ENCODE results near the gene RAB39B.
"Not testable (repeated sequence)": the region's sequence is repeated elsewhere in the genome, so short reads cannot be mapped to it uniquely, and the experiment has no call there.

The RAB39B gene, protein sequence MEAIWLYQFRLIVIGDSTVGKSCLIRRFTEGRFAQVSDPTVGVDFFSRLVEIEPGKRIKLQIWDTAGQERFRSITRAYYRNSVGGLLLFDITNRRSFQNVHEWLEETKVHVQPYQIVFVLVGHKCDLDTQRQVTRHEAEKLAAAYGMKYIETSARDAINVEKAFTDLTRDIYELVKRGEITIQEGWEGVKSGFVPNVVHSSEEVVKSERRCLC

DNA sequence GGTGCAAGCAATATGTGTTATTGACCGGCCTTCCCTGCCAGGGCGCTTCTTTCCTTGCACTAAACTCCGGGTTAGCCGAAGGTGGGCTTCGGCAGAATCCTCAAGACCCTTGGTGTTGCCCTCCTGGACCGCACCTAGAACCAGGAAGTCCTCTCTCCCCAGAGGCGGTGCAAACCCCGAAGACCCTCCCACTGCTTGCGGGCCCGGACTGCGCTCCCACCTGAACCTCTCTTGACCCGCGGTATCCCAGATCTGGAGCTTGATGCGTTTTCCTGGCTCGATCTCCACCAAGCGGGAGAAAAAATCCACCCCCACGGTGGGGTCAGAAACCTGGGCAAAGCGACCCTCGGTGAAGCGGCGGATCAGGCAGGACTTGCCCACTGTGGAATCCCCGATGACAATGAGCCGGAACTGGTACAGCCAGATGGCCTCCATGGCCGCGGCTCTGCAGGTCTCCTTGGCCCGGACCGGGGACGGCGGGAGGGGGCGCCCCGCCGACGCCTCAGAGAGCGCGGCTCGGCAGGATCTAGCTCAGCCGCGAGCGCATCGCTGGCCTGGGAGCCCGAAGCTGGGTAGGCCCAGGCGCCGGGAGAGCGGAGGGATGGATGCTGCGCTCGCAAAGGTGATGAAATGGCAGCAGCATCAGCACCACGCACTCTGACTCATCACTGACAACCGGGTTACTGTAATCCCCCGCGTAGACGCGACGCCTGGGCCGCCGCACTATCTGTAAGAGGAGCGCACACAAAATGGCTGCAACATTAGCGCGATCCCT lies at the start of gene RAB39B:
Gene RAB39B (minus strand): TSS at position 638 of the 775 bp plus-strand sequence. CDS start 203 bp downstream, at position 435.
- TF ChIP-seq, protein P1, sequence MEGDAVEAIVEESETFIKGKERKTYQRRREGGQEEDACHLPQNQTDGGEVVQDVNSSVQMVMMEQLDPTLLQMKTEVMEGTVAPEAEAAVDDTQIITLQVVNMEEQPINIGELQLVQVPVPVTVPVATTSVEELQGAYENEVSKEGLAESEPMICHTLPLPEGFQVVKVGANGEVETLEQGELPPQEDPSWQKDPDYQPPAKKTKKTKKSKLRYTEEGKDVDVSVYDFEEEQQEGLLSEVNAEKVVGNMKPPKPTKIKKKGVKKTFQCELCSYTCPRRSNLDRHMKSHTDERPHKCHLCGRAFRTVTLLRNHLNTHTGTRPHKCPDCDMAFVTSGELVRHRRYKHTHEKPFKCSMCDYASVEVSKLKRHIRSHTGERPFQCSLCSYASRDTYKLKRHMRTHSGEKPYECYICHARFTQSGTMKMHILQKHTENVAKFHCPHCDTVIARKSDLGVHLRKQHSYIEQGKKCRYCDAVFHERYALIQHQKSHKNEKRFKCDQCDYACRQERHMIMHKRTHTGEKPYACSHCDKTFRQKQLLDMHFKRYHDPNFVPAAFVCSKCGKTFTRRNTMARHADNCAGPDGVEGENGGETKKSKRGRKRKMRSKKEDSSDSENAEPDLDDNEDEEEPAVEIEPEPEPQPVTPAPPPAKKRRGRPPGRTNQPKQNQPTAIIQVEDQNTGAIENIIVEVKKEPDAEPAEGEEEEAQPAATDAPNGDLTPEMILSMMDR (IDR thresholded peaks at IDR 0.05; ENCODE audit: extremely low read depth, insufficient read depth, missing control alignments), result no peak
- DNase-seq (ENCODE audit: low spot score), result peak; percentile 64
- in situ Hi-C loops (cut with MboI; ENCODE audit: low pct_unique_long_range_greater_than_20kb, low sequenced_read_pairs, unreplicated experiment), result no loop called here

GRCh38 chrX:155313766-155314165 lies 49.5 kb upstream of the RAB39B start:
- in situ Hi-C loops (cut with MboI; ENCODE audit: low pct_unique_long_range_greater_than_20kb, low sequenced_read_pairs, unreplicated experiment), result no loop called here
- TF ChIP-seq, protein P1 (IDR thresholded peaks at IDR 0.05; ENCODE audit: extremely low read depth, insufficient read depth, missing control alignments), result no peak
- DNase-seq (ENCODE audit: low spot score), result no peak

DNA sequence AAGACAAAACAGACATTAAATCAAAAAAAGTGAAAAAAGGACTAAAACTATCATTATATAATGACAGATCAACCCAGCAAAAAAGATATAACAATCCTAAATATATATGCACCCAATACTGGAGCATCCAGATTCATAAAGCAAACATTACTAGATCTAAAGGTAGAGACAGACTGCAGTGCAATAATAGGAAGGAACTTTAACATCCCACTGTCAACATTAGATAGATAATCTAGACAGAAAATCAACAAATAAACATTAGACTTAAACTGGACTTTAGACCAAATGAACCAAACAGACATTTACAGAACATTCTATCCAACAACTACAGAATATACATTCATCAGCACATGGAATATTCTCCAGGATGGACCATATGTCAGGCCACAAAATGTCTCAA lies 29.5 kb upstream of the RAB39B start:
- in situ Hi-C loops (cut with MboI; ENCODE audit: low pct_unique_long_range_greater_than_20kb, low sequenced_read_pairs, unreplicated experiment), result no loop called here

DNA sequence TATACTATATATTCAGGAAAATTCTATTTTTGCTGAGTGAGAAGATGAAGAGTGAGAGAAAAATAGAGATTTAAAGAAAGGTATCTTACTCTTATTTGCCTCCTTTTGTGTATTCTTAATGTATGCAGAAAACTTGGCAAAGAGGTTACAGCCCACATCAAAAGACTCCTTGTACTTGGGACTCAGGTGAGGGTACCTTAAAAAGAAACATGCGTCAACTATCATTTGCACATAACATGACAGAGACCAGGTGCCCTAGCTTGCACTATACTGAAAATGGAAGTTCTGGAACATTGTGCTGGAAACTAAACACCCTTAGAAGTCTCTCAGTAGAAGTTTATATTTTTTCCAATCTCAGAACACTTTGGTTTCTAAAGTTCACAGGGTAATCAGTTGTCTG lies 15.6 kb upstream of the RAB39B start:
- in situ Hi-C loops (cut with MboI; ENCODE audit: low pct_unique_long_range_greater_than_20kb, low sequenced_read_pairs, unreplicated experiment), result no loop called here
- no peak for DNase-seq (ENCODE audit: low spot score)
- TF ChIP-seq, protein P1 (IDR thresholded peaks at IDR 0.05; ENCODE audit: extremely low read depth, insufficient read depth, missing control alignments), result no peak

More for the DNA sequence above, 29.5 kb upstream of the RAB39B start:
- TF ChIP-seq, protein P1 (IDR thresholded peaks at IDR 0.05; ENCODE audit: extremely low read depth, insufficient read depth, missing control alignments), result no peak
- no peak for DNase-seq (ENCODE audit: low spot score)

- in situ Hi-C loops (cut with MboI; ENCODE audit: low pct_unique_long_range_greater_than_20kb, low sequenced_read_pairs, unreplicated experiment), result no loop called here
- TF ChIP-seq, protein P1 (IDR thresholded peaks at IDR 0.05; ENCODE audit: extremely low read depth, insufficient read depth, missing control alignments), result no peak
- no peak for DNase-seq (ENCODE audit: low spot score)
Observed at GRCh38 chrX:155270969-155271368, 6.7 kb upstream of the RAB39B start.

GRCh38 chrX:155267995-155268394 lies 3.7 kb upstream of the RAB39B start:
- in situ Hi-C loops (cut with MboI; ENCODE audit: low pct_unique_long_range_greater_than_20kb, low sequenced_read_pairs, unreplicated experiment); DNase-seq (ENCODE audit: low spot score): not testable (repeated sequence)

- in situ Hi-C loops (cut with MboI; ENCODE audit: low pct_unique_long_range_greater_than_20kb, low sequenced_read_pairs, unreplicated experiment), result no loop called here
- DNase-seq (ENCODE audit: low spot score), result no peak
- TF ChIP-seq, protein P1 (IDR thresholded peaks at IDR 0.05; ENCODE audit: extremely low read depth, insufficient read depth, missing control alignments), result no peak
Observed at GRCh38 chrX:155266439-155266838, 2.1 kb upstream of the RAB39B start.
